ENCODE measurements around the gene XRN2. TPM values are rescaled to one million over a fixed set of nuclear protein-coding genes. Genes with fewer than 3 reads are reported as not detected.

XRN2 gene
- total RNA-seq, 4 donors from 2014 or later = 56.7 to 81.4 (median 73.0) TPM

DNA sequence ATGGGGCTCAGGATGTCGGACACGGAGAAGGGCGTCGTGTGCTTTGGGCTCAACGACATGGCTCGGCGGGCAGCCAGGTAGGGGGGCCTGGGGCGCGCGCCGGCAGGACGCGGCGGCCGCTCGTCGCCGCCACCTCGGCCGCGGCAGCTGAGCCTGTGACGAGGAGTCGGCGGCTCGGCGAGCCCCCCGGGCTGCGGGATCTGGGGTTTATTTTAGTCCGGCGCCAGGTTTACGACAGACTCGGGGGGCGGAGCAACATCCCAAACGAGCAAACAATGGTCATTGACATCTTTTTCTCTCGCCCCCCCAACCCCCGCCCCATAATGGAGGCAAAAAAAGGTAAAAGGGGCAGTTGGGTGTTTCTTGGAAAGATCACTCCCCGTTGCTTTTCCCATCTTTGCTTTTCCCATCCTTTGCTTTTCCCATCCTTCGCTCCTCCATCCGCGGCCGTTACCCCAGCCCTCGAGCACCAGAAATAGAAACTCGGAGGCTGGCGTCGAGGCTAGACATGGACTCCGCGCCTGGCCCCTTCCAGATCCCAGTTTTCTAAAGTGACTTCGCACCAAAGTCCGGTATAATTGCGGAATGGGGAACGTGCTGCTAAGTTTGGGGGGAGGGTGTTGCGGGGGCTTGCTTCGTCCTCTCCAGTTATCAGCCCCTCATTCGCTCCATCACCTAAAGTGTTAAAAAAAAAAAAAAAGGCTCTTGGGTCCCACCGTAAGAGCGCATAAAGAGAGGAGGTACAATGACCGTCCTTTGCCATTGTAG, 94.4 kb downstream of the XRN2 start, which contains the start of gene NKX2-4:
Gene NKX2-4 (minus strand): TSS at position 186 of the 768 bp plus-strand sequence. CDS start 127 bp downstream, at position 59.
- TF ChIP-seq CTCF (IDR thresholded peaks at IDR 0.05; ENCODE audit: low read depth) = no peak

- TF ChIP-seq CTCF (IDR thresholded peaks at IDR 0.05; ENCODE audit: low read depth) = no peak
Observed at GRCh38 chr20:21398109-21399004, 95.2 kb downstream of the XRN2 start.

DNA sequence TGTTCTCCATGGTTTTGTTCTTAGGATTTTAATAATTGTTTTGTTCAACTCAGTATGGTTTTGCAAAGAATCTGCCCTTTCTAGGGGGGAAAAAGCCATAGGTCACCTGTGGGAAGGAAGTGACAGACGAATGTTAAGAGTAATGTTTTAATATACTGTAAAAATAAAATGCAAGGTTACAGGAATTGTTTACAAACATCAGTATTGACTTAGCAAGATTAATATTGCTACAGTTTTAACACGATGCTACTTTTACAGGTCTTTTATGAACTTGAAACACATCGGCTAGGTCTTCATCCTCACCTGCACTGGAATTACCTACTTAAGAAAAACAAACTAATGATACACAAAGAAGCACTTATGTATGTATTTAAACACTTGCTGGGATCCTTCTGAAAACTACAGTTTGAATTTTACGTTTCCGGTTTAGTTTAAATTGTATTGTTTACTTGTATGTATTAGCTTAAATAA, 95.9 kb downstream of the XRN2 start:
- TF ChIP-seq CTCF (IDR thresholded peaks at IDR 0.05; ENCODE audit: low read depth) = no peak

GRCh38 chr20:21411725-21412124, 108.6 kb downstream of the XRN2 start:
- no peak for TF ChIP-seq CTCF (IDR thresholded peaks at IDR 0.05; ENCODE audit: low read depth)

DNA sequence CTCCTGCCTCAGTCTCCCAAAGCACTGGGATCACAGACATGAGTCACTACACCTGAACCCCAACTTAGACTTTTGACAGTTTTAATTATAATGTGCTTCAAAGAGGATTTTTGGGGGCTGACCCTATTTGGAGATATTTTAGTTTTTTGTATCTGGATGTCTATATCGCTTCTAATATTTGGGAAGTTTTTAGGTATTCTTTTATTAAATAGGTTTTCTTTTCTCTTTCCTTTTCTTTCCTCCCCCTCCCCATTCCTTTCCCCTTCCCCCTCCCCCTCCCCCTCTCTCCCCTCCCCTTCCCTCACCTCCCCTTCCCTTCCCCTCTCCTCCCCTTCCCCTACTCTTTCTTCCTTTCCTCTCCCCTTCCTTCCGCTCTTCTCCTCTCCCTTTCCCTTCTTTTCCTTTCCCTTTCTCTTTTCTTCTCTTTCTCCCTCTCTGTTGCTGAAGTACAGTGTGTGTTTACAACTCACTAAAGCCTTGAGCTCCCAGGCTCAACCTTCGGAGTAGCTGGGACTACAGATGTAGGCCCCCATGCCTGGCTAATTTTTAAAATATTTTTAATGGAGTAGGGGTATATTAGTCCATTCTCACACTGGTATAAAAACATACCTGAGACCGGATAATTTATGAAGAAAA, 118.6 kb downstream of the XRN2 start:
- no peak for TF ChIP-seq CTCF (IDR thresholded peaks at IDR 0.05; ENCODE audit: low read depth)

DNA sequence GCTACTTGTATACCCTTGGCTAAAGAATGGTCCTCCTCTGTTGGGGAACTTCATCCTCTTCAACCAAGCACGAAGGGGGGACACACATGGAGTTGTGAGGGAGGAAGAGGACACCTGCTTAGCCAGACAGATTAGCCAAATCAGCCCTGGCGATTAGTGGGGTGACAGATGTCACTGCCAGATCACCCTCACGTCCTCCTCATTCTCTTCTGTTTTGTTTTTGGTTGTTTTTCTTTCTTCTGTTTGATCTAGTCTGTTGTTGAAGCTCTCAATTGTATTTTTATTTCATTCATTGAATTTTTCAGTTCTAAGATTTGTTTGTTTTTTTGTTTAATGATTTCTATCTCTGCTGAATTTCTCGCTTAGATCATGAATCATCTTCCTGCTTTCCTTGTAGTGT, 121.7 kb downstream of the XRN2 start:
- no peak for TF ChIP-seq CTCF (IDR thresholded peaks at IDR 0.05; ENCODE audit: low read depth)

All from subcutaneous adipose tissue (tissue), 4 donors.